Subcutaneous adipose tissue (tissue), 4 donors: Measurements from ENCODE around the gene UPK3A. TPM values are rescaled to one million over a fixed set of nuclear protein-coding genes. Genes with fewer than 3 reads are reported as not detected.

Experiments
- total RNA-seq, 4 donors: library from RNA; depleted of rRNA; stranded (reverse); fragments of >200 nt; gene quantifications; one replicate each; pipeline ENCODE4 v1.1.0, GENCODE V29; 2016
- TF ChIP-seq, protein P1 (sequence below): fragments of 450-650 bp; IDR thresholded peaks from one replicate; pipeline ENCODE4 v1.5.1; 2016; ENCODE audit warnings: low read depth, mild to moderate bottlenecking, control low read depth, antibody characterized with exemption, moderate library complexity

UPK3A gene
- total RNA-seq, 4 donors from 2014 or later = not detected

- TF ChIP-seq, protein P1, sequence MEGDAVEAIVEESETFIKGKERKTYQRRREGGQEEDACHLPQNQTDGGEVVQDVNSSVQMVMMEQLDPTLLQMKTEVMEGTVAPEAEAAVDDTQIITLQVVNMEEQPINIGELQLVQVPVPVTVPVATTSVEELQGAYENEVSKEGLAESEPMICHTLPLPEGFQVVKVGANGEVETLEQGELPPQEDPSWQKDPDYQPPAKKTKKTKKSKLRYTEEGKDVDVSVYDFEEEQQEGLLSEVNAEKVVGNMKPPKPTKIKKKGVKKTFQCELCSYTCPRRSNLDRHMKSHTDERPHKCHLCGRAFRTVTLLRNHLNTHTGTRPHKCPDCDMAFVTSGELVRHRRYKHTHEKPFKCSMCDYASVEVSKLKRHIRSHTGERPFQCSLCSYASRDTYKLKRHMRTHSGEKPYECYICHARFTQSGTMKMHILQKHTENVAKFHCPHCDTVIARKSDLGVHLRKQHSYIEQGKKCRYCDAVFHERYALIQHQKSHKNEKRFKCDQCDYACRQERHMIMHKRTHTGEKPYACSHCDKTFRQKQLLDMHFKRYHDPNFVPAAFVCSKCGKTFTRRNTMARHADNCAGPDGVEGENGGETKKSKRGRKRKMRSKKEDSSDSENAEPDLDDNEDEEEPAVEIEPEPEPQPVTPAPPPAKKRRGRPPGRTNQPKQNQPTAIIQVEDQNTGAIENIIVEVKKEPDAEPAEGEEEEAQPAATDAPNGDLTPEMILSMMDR = no peak
Measured at GRCh38 chr22:45292731-45293442, 8.1 kb downstream of the UPK3A start.

DNA sequence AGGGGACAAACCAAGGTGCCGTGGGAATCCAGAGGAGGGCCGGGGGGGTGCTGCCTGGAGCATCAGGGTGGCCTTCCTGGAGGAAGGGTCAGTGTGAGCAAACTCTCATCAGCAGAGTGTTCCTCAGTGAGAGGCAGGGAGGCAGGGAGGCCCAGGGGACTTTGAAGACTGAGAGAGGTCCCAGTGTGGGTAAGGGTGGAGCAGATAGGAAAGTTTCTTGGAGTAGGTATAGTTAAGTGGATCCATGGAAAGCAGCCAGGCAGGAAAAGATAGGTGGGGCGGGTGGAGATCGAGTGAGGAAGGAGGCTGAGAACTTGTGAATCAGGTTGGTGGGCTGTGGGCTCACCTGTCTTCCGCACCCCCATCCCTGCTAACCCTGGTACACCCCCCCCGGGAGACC lies 9.3 kb downstream of the UPK3A start:
- TF ChIP-seq, protein P1 = no peak

DNA sequence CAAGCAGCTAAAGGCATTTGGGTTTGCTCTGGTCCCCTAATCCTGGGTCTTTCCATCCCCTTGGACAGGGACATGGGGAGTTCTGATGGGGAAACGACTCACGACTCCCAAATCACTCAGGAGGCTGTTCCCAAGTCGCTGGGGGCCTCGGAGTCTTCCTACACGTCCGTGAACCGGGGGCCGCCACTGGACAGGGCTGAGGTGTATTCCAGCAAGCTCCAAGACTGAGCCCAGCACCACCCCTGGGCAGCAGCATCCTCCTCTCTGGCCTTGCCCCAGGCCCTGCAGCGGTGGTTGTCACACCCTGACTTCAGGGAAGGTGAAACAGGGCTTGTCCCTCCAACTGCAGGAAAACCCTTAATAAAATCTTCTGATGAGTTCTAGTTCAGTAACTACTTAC lies 10.7 kb downstream of the UPK3A start:
- TF ChIP-seq, protein P1 = no peak

- TF ChIP-seq, protein P1 = no peak
Measured at GRCh38 chr22:45296628-45297297, 12.0 kb downstream of the UPK3A start.

DNA sequence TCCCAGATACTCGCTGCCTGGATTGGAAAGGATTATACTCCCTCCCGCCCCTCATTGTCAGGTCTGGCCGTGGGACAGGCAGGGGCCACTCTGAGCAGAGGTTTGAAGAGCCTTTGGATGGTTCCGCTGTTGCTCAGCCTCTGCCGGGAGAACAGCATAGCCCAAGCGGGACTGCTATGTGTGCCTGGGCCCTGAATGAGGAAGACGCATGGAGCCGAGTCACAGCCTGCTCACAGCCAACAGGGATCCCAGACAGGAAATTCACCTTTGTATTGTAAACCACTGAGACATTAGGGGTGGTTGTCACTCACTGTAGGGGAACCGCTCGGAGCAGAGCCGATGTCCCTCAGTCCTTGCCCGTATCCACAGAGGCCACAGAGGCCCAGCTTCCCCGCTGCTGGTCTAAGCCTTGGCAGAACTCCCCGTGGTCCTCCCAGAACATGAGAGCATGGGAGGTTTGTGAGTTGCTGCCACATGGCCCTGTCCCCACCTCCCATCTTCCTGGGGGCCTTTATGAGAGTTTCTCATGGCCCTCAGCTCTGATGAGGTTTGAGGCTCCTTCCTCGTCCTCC lies 14.3 kb downstream of the UPK3A start:
- TF ChIP-seq, protein P1 = no peak

DNA sequence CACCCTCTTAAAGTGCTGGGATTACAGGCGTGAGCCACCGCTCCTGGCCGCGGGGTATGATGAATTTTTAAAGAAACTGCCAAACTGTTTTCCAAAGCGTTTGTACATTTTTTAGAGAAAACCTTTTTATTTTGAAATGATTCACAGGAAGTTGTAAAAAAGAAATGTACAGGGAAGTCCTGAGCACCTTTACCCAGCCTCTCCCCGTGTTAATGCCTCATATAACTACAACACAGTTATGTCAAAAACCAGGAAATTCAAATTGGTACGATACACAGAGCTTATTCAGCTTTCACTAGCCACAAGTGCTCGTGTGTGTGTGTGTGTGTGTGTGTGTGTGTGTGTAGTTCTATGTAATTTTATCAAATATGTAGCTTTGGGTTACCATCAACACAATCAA lies 18.0 kb downstream of the UPK3A start:
- TF ChIP-seq, protein P1 = no peak

GRCh38 chr22:45303181-45303580 lies 18.4 kb downstream of the UPK3A start:
- TF ChIP-seq, protein P1 = no peak
